HG03469 (cell line): ENCODE results near the gene SALL4.
"Not testable (repeated sequence)": the region's sequence is repeated elsewhere in the genome, so short reads cannot be mapped to it uniquely, and the experiment has no call there.

Experiments used
- ATAC-seq: cut with Tn5 transposase; IDR thresholded peaks from one replicate; pipeline ENCODE4 v1.9.1; 2021; ENCODE audit warnings: mild to moderate bottlenecking, moderate library complexity, moderate number of reproducible peaks; ENCODE audit not compliant: unreplicated experiment

The SALL4 gene

DNA sequence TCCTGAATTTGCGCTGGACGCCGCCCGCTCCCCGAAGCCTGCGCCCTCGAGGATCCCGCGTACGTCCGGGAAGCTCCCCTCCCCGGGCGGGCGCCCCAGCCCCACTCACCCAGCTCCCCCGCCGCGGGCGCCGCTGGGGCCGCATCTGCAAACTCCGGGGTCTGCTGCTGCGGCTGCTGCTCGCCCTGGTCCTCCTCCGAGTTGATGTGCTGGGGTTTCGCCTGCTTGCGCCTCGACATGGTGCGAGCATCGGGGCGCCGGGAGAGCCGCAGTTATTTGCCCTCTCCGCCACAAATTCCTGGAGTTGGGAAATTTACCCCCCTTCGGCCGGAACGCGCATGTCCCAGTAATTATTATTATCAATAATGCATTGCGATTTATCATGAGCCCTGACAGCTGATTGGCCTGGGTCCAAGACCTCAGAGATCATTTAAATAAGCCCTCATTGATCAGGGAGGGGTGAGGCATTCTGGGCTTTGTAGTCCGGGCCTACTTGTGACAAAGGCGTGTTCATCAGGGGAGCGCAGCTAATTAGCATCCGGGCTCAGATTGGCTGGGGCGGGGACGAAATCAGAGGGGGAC lies at the start of gene SALL4:
Gene SALL4, minus strand, starts transcription at position 352 of the 582 bp plus-strand sequence. Its CDS starts 113 bp downstream, at position 239.
- no peak for ATAC-seq

DNA sequence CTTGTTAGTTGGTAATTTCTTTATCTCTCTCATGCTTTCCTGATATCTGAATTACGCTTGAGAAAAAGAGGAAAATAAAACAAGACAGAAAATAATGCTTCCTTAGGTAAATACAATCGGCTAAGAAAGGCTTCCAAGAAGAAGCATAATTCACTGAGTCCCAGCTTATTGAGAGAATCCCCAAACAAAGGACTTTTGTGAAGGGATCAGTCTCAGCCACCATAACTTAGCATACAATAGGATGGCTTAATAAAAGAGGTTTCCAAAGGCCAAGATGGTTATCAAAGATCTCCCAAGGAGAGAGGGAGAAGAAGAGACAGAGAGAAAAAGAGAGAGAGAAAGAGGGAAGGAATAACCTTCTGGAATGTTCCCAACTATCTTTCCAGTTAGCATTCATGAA lies 46.0 kb upstream of the SALL4 start:
- no peak for ATAC-seq

DNA sequence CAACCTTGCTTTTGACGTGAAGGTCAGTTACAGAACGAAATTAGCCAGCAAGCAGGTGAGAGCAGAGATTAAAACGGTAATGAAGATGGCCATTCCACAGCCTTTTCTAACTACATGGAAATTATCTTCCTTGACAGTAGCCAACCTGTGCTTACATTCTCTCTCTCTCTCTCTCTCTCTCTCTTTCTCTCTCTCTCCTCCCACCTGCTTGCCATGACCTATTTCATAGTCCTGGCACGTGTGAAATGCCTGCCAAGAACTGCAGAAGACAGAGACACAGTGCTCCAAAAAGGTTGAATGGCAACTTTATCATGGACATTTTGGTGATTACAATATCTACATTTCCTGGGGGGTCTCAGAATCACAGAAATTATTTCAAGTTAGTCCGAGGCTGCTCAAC lies 38.5 kb upstream of the SALL4 start:
- ATAC-seq = no peak

DNA sequence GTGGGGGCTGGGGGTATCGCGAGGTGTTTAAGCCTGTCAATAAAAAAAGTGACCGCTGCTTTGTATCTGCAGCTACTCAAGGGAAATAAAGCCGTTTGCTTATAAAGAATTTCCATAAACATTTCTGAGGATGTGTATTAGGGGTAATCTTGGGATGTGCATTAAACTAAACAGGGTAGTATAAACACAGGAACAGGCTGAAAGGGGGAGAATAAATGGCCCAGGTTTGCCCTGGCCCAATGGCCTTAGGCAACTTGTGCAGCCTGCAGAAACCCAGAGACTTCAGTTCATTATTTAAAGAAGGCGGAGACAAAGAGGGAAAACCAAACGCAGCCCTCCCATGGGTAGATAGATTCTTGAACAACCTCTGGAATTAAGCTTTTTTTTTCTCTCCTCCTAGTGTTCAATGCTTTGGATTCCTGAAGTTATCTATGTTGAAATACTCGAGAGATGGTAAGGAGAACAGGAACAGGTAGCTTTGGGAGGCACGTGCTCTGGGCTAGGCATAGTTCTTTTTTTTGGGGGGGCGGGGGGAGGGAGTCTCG lies 35.6 kb upstream of the SALL4 start:
- ATAC-seq = no peak

DNA sequence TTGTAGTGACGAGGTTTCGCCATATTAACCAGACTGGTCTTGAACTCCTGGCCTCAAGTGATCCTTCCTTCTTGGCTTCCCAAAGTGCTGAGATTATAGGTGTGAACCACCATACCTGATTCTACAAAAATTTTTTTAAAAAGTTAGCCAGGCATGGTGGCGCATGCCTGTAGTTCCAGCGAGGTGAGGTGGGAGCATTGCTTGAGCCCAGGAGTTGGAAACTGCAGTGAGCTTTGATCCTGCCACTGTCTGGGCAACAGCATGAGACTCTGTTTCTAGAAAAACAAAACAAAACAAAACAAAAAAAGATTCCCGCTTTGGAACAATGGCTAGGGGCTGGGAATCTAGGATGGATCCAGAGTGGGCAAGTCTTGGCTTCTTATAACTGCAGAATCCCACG lies 35.1 kb upstream of the SALL4 start:
- ATAC-seq = no peak

DNA sequence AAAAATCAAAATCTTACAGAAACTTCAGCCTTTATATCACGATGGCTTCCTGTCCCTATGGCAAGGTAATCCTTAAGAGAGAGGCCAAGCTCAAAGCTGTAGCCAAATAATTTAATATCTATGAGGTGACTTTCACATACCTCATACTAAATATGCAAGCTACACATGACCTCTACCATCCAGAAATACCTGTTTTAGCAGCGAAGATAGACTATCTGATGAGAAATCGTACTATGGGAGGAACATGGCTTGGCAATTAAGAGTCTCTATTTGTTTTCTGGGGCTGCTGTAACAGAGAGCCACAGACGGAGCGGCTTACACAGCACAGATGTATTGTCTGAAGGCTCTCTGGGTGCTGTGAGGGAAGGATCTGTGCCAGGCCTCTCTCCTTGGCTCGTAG lies 31.0 kb upstream of the SALL4 start:
- ATAC-seq = no peak

DNA sequence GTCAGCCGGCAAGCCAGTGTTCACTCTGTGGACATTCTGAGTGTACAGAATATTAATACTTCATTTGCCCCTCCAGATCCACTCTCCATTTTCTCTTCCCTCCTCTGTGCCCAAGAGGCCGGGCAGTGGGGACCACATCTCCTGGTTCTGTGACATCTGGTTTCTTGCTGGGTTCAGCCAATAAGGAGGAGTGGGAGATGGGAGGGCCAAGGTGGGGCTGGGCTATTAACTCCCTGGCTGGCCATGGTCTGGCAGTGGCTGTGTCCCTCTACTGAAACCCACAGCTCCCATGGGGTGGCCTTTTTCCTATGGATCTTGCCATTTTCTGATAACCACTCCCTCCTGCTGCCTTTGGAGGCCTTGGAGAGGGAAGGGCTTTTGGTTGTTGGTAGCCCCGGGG lies 30.0 kb upstream of the SALL4 start:
- ATAC-seq = no peak

DNA sequence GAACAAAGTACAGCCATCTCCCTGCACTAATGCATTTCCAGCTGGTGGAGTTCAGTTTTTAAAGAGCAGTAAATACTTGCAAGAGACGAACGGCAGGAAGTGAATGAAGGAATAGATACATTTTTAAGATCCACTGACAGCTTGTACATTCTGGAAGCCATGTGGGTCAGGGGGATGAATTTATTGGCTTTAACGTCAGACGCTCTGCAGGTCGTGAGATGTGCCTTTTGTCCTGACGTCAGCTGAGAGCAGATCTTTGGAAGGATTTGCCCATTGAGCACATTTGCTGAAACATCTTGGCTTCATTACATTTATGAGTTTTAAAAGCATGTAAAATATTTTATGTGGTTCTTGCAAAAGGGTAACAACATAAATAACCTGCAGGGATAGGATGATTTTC lies 29.5 kb upstream of the SALL4 start:
- no peak for ATAC-seq

DNA sequence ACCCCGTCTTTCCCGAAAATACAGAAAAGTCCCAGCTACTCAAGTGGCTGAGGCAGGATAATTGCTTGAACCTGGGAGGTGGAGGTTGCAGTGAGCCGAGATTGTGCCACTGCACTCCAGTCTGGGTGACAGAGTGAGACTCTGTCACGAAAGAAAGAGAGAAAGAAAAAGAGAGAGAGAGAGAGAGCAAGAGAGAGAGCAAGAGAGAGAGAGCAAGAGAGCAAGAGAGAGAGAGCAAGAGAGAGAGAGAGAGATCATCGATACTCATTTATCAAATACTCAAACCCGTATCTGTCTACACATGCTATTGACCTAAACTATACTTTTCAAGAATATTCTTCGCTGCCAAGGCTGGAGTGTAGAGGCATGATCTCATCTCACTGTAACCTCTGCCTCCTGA lies 28.2 kb upstream of the SALL4 start:
- ATAC-seq = no peak

DNA sequence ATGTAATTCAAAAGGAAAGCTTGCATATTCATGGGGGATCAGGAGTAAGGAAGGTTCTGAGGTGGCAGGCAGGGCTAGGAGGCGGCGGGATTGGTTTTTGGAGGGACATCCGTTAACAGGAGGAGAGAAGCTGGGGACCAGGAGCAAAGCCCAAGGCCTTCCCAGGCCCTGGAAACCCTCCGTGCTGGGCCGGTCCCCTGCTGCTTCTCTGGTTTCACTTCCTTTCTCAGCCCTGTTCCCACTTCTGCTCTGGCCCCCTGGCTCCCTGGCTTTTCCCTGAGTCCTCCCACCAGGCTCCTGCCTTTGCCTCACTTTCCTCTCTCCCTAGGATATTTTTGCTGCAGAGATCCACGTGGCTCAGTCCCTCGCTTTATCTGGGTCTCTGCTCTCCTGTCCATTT lies 26.4 kb upstream of the SALL4 start:
- no peak for ATAC-seq

DNA sequence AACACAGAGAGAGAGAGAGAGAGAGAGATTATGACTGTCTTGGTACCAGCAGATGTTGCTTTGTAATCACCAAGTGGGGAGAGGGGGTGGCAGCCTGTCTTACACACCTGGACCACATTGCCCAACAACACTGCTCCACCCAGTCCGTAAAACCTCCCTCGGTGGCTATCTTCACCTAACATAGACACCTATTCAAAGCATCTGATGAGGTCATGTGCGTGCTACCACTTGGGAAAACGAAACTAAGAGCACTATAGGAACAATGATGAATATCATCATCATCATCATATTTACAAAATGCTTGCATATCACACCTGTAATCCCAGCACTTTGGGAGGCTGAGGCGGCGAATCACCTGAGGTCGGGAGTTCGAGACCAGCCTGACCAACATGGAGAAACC lies 24.1 kb upstream of the SALL4 start:
- no peak for ATAC-seq

DNA sequence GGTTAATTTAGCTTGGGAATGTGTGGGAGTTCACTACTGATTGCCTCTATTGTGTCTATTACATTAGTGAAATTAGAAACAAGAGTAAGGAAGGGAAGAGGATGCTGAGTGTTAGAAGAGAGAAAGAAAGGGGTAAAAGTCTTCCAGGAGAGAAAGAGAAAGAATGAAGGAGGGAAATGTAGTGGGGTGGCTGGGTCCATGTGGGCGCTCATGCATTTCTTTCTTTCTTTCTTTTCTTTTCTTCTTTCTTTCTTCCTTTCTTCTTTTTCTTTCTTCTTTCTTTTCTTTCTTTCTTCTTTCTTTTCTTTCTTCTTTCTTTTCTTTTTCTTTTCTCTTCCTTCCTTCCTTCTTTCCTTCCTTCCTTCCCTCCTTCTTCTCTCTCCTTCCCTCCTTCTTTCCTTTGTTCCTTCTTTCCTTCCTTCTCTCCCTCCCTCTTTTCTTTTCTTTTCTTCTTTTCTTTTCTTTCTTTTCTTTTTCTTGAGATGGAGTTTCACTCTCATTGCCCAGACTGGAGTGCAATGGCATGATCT lies 16.2 kb upstream of the SALL4 start:
- no peak for ATAC-seq

DNA sequence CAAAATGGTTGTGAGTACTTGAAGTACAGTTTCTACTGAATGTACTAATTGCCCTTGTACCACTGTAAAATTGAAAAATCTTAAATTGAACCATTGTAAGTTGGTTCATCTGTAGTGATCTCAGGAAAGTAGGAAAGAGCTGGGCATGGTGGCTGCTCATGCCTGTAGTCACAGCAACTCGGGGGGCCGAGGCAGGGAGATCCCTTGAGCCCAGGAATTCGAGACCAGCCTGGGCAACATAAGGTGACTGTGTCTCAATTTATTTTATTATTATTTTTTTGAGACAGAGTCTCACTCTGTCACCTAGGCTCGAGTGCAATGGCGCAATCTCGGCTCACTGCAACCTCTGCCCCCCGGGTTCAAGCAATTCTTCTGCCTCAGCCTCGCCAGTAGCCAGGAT lies 14.5 kb upstream of the SALL4 start:
- ATAC-seq = not testable (repeated sequence)

DNA sequence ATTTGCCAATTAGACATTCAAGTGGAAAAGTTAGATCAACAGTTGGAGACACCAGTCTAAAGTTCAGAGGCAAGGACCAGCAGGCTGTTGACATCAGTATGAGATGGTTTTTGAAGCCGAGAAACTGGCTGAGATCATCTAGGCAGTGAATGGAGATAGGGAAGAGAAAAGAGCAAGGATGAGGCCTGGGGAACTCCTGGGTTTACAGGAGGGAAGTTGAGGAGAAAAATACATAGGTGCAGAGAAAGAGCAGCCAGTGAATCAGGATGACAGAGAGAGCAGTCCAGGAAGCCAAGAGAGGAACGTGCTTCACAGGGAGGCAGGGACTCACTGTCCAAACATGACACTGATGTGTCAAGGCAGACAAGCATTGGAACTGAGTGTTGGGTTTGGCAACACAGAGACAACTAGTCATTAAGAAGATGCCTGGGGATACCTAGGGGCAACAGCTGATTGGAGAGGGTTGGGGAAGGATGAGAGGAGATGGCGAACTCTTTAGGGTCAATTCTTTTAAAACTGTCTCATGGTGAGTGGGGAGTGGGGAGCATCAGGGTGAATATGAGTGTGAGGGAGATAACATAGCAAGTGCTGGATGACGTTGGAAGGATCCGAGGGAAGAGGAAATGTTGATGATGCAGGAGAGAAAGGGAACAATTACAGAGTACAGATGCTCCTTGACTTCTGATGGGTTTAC lies 13.2 kb upstream of the SALL4 start:
- no peak for ATAC-seq

DNA sequence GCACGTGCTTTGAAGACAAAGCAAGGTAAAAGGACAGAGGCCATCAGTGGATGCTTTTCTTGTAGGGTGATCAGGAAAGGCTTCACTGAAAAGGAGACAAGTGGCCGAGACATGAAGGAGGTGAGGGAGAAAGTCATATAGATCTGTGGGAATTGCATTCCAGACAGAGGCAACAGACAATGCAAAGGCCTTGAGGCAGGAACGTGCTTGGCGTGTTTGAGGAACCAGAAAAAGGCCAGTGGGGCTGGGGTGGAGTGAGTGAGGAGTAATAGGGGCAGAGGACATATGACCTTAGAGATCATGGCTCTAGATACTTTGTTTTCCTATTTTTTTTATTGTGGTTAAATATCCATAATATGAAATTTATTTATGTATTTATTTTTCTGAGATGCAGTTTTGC lies 10.5 kb upstream of the SALL4 start:
- no peak for ATAC-seq

DNA sequence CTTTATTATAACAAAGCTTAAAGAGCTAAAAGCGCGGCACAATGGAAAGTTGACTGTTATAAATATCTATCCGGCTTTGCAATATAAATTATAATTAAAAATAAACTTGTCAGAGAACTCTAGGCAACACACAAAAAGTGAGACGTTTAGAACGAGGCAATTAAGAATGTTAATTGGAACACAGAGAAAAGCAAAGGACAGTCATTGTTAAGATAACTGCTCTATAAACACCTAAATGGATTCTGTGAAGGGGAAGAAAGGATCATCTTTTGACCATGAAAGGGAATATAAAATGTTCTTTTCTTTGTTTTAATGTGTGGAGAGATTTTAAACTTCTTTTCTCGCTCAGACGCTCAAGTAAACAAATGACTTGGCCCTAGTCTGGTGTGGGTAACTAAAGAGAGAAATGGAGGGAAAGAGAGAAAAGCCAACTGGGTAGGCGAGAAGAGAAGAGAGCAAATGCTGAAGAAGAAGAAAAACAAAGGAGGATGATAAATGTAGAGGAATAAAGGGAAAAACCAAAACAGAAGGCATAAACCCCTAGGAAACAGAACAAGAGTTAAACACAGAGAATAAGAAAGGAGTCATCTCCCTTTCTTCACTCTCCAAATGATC lies 9.3 kb upstream of the SALL4 start:
- no peak for ATAC-seq

DNA sequence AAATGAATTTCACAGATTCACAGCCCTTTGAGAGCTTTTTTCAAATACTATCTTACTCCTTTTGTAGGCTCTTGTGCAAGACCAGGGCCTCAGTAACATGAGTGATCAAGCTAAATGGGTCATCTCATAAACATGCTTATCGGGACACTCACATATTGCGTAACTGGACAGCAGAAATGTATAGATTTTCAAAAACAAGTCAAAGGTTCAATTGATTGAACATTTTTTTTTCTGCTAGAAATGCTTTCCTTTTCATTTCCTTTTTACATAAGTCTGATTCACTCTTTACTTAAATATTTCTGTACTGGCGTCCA lies 8.7 kb upstream of the SALL4 start:
- ATAC-seq = no peak

DNA sequence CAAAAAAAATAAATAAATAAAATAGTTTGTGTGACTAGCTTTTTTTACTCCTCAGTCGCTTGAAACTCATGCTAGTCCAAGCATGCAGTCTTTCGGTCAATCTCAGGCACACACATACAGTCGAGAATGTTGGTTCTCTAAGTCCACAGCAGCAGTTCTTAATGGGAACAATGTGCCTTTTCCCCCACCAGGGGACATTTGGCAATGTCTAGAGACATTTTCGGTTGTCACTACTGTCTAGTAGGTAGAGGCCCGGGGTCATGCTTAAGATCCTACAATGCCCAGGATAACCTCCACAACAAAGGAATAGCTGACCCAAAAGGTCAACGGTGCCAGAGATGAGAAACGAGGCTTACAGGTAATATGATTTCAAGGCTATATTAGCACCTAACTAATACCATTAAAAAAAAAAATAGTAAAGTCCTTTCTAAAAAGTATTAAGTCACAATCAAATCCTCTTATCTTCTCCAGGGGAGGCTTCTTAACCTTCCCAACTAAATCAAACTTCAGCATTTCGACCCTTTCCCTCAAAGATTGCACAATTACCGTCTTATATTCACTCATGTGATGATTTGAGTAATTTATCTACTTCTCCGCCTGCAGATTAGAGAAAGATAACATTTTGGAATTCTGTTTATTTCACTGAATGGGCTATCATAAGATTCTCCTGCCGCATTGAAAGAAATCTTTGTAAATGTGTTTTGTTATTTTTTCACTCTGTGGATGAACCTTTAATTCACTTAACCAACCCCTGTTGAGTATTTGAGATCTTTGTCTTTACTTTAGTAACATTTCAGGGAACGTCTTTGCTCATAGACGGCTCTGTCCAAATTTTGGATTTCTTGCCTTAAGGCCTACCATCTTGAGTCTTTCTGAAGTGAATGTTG lies 8.1 kb upstream of the SALL4 start:
- no peak for ATAC-seq

DNA sequence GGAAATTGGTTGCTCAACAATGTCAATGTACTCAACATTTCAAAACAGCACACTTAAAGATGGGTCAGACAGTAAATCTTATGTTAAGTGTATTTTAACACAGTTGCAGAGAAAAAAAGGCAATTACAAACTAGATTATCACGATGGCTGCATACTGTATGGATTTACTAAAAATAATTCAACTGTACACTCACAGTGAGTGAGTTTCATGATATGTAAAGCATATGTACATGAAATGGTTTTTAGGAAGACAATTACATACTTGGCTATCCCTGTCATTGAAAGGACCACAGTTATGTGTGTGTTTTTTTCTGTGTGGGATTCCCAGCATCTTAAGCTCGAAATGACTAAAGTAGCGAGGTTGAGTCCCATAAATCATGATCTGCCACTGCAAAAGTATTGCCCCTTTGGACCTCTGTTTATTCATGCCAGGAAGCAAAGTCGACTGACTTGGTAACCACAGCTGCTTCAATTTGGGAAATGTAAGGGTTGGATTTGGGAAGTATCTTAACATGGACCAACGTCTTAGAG lies 5.5 kb upstream of the SALL4 start:
- ATAC-seq = no peak

DNA sequence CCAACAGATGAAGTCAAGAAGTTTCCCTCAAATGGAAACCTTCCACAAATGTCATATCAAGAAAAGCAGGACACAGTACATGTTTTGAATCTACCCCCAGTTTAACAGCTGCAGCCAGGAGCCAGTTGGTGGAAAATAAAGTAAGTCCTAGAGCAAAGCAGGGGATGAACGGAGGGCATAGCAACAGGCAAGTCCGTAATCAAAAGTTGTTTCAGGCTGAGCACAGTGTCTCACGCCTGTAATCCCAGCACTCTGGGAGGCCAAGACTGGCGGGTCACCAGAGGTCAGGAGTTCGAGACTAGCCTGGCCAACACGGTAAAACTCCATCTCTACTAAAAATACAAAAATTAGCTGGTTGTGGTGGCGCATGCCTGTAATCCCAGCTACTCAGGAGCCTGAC lies 2.4 kb upstream of the SALL4 start:
- no peak for ATAC-seq
